GM20000 (cell line): ENCODE data around the gene CIART.
A peak's percentile ranks its signal among the peaks of the same experiment; 100 is the strongest.

Experiments
- DNase-seq: peaks from one replicate; pipeline ENCODE4 v3.0.0; 2012; ENCODE audit warnings: low spot score
- CTCF ChIP-seq: IDR thresholded peaks from 2 replicates; pipeline ENCODE4 v1.5.1; 2012; ENCODE audit warnings: mild to moderate bottlenecking, control low read depth; ENCODE audit errors: extremely low read depth, missing control alignments

The CIART gene

GRCh38 chr1:150267896-150268295, 14.5 kb upstream of the CIART start:
- no peak for DNase-seq
- TF ChIP-seq CTCF = no peak

GRCh38 chr1:150268340-150268704, 14.0 kb upstream of the CIART start:
- no peak for DNase-seq
- no peak for TF ChIP-seq CTCF

GRCh38 chr1:150268705-150269403, 13.5 kb upstream of the CIART start, which contains the start of gene APH1A:
APH1A (minus strand) TSS chr1:150269016; CDS start chr1:150268810, 206 bp downstream.
- TF ChIP-seq CTCF = no peak
- DNase-seq = peak; percentile 95

DNA sequence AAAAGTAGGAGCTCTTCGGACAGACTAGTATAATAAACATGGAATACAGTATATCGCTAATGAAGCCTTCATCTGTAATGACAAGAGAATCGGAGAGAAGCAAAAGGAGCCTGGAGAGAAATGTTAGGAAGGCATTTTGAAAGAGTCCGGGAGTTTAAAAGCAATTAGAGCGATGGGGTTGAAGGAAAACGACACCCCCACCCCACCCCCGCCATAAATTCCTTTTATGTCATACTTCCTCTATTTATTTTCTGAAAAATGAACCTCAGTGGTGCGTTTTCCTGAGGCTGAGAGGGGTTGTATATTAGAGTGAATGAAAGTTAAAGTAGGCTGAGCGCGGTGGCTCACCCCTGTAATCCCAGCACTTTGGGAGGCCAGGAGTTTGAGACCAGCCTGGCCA, 12.9 kb upstream of the CIART start:
- no peak for TF ChIP-seq CTCF
- no peak for DNase-seq

DNA sequence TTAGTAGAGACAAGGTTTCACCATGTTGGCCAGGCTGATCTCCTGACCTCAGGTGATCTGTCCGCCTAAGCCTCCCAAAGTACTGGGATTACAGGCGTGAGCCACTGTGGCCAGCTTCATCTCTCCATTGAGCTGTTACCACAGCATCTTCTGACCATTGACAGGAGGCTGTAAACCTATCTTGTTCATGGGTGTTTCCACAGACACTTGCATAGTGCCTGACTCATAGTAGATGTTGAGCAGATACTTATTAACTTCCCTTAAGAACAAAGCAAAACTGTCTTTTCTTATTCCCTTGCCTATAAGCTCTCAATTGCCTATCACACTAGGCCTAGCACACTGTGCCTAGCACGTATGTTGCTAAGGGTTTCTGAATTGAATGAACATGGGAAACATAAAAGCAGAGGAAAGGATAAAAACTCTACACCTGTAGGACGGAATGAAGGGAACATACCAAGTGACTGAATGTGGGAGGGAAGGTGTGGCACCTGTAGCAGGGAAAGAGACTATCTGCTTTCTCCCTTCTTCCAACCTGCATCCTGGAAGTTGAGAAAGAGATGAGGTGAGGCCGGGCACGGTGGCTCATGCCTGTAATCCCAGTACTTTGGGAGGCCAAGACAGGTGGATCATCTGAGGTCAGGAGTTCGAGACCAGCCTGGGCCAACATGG, 10.9 kb upstream of the CIART start:
- TF ChIP-seq CTCF = no peak
- no peak for DNase-seq

- DNase-seq = no peak
- no peak for TF ChIP-seq CTCF
Observed at GRCh38 chr1:150273311-150273710, 9.0 kb upstream of the CIART start.

GRCh38 chr1:150280138-150280707, 2.1 kb upstream of the CIART start:
- TF ChIP-seq CTCF = no peak
- DNase-seq = no peak
